ENCODE results near the gene MAPK8IP3.
A peak's percentile ranks its signal among the peaks of the same experiment; 100 is the strongest.

The MAPK8IP3 gene, protein sequence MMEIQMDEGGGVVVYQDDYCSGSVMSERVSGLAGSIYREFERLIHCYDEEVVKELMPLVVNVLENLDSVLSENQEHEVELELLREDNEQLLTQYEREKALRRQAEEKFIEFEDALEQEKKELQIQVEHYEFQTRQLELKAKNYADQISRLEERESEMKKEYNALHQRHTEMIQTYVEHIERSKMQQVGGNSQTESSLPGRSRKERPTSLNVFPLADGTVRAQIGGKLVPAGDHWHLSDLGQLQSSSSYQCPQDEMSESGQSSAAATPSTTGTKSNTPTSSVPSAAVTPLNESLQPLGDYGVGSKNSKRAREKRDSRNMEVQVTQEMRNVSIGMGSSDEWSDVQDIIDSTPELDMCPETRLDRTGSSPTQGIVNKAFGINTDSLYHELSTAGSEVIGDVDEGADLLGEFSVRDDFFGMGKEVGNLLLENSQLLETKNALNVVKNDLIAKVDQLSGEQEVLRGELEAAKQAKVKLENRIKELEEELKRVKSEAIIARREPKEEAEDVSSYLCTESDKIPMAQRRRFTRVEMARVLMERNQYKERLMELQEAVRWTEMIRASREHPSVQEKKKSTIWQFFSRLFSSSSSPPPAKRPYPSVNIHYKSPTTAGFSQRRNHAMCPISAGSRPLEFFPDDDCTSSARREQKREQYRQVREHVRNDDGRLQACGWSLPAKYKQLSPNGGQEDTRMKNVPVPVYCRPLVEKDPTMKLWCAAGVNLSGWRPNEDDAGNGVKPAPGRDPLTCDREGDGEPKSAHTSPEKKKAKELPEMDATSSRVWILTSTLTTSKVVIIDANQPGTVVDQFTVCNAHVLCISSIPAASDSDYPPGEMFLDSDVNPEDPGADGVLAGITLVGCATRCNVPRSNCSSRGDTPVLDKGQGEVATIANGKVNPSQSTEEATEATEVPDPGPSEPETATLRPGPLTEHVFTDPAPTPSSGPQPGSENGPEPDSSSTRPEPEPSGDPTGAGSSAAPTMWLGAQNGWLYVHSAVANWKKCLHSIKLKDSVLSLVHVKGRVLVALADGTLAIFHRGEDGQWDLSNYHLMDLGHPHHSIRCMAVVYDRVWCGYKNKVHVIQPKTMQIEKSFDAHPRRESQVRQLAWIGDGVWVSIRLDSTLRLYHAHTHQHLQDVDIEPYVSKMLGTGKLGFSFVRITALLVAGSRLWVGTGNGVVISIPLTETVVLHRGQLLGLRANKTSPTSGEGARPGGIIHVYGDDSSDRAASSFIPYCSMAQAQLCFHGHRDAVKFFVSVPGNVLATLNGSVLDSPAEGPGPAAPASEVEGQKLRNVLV (N-terminal part only)

DNA sequence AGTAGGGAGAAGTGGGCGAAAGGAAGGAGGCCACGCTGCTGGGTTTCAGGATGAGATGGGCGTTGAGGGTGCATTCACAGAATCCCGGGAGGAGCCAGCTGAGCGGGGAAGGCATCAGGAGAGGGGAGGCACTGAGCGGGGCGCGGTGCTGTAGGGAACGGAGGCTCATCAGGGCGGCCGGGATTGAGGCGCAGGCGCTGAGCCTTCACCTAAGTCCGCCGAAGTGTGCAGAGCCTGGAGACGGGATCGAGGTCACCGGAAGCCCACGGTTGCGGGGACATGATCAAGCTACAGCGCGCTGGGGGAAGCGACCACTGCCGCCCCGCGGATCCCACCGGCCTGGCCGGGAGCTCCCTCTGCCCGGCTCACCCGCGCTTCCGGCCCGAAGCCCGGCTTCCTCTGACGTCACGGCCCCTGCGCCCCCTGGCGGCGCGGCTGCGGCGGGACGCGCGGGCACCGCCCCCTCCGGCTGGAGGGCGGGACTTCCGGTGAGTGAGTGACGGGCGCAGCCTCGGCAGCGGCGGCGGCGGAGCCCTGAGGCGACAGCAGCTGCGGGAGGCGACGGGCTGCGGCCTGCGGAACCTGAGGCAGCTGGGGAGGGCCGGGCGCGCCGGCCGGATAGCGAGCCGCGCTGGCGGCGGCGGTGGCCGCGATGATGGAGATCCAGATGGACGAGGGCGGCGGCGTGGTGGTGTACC lies at the start of gene MAPK8IP3:
Gene MAPK8IP3 (plus strand): TSS at position 508 of the 698 bp plus-strand sequence. CDS start 145 bp downstream, at position 653.
- DNase-seq = peak; percentile 54

DNA sequence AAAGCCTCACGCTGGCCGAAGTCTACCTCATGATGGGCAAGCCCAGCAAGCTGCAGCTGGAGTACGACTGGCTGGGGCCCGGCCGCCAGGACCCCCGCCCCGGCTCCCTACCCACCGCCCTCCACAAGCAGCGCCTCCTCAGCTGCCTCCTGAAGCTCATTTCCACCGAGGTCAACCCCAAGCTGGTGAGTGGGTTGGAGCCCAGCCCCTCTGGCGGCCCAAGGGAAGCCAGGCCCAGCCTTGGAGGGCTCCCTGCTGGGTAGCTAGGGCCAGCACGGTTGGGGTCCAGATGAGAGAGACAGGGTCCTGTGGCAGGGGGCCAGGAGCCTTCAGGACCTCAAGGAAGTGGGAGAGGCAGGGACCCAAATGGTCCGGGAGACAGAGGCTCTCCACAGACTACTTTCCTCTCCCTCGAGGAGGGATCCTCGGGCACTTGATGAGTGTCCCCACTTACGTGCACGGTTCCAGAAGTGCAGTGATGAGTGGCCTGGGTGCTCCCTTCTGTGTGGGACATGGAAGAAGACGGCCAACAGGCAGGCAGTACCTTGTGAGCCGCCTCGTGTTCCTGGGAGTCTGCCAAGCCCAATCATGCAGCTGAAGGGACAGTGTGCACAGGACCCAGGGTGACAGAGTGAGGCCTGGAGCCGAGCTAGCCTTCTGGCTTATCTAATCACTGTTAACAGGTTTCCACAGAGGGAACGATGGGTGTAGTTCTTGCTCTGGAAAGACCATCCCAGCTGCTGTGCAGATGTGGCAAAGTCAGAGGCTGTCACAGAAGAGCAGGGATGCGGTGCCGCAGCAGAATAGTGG lies 49.0 kb upstream of the MAPK8IP3 start:
- DNase-seq = no peak

DNA sequence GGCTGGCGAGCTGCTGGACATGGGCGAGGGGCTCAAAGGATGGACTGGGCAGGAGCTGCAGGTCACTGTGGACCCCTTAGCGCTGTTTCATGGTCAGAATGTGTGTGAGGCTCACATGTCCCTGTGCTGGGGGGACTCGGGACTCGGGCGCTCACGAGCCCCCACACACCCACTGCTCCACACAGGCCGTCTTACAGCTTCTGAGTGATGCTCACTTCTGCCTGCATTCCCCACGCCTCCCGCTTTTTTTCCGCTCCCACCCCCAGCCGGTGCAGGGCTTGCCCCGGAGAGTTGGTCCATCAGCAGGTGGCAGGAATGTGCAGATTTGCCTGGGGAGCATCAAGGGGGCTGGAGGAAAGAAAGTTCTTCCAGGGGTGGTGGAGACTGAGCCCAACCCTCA lies 48.2 kb upstream of the MAPK8IP3 start:
- no peak for DNase-seq

DNA sequence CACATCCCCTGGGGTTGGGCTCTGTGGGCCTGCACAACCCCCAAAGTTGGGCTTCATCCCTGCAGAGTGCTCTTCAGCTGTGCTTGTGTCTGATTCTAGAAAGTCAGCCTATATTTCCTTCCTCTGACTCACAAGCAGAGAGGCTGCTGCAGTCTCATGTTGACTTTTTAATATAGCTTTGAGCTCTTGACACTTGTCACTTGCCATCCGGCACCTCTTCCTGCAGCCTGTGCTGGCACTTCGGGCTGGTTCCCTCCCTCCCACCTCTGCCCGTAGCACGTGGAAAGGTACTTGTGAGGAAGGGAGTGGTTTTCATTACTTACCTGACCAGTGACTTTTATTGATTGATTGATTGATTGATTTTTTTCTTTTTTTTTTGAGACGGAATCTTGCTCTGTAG lies 47.0 kb upstream of the MAPK8IP3 start:
- no peak for DNase-seq

DNA sequence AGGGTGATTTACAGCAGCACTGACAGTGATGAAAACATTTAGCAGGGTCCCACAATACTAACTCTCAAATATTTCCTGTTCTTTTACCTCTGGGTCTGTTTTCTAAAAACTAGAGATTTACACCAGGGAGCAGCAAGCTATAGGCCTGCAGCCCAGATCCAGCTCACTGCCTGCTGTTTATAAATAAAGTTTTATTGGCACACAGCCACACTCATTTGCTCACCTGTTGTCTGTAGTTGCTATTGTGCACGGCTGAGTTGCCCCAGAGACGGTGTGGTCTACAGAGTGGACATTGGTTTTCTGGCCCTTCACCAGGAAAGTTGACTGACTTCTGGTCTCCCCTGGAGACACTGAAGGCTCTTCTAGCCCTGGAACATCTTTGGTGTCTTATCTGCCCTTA lies 44.2 kb upstream of the MAPK8IP3 start:
- no peak for DNase-seq

DNA sequence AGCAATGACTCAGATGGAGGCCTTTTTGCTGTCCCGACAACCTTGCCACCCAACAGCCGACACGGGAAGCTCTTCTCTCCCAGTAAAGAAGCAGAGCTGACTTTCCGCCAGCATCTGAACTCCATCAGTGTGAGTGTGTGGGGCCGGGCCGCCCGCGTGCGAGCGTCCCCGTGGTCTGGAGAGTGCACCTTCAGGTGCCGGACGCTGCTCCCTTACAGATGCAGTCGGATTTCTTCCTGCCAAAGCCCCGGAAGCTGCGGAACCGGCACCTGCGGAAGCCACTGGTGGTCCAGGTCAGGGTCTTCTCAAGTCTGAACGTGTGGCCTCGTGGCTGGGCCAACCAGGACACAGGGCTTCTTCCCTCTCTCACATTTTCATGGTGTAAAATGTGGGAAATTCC lies 43.5 kb upstream of the MAPK8IP3 start:
- DNase-seq = no peak

DNA sequence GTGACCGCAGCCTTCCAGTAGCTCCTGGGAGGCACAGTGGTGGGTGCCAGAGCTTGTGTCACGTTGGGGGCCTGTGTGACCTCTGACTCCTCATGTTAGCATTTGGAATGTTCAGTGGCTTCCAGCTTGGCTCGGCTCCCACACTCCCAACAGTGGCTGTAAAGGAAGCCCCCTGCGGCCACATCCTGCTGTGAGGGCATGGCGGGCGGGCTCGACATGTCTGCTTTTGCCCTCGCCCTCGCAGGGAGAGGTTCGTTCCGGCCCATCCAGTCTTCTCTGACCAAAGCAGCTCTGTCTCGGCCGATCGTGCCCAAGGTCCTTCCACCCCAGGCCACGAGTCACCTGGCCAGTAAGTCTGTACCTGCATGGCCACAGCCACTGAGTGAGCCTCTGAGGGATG lies 40.2 kb upstream of the MAPK8IP3 start:
- no peak for DNase-seq

DNA sequence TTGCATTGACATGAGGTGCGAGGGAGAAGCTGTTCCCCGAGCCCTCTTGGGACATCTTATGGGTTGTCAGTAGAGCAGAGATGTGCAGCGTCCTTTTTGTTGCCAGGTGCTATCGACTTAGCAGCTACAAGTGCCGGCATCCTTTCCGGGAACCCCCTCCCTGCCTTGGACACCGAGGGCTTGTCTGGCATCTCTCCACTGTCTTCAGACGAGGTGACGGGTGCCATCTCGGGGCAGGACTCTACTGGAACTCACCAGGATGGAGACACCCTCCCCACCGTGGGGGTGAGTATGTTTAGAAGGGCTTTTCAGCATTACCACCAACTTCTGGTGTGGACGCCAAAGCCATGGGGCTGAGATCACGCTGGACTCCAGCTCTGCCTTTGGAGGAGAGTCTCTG lies 39.7 kb upstream of the MAPK8IP3 start:
- no peak for DNase-seq

DNA sequence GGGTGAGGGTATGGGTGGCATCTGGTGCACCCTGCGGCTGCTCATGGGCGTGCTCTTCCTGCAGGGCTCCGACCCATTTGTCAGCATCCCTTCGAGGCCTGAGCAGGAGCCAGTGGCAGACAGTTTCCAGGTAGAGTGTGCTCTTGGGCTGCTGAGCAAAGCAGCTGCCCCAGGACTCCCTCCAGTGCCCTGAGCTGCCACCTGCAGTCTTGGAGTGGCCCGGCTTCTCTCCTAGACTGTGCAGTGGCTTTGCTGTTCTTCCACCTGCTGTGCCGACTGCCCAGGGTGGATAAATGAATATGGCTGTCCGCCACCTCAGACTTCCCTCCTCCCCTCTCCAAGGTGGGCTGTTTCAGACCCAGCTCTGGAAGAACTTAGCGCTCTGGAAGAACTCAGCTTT lies 38.7 kb upstream of the MAPK8IP3 start:
- DNase-seq = no peak

DNA sequence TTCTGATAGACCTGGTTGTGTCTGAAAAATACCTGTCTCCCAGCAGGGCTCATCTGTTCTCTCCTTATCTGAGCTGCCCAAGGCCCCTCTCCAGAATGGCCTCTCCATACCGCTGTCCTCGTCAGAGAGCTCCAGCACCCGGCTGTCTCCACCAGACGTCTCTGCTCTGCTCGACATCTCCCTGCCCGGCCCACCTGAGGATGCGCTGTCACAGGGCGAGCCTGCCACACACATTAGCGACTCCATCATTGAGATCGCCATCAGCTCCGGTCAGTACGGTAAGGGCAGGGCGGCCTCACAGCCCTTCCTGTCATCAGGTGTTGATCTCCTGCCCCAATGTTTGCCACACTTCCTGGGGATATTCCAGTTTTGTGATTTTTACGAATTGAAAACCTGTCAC lies 38.1 kb upstream of the MAPK8IP3 start:
- DNase-seq = no peak

DNA sequence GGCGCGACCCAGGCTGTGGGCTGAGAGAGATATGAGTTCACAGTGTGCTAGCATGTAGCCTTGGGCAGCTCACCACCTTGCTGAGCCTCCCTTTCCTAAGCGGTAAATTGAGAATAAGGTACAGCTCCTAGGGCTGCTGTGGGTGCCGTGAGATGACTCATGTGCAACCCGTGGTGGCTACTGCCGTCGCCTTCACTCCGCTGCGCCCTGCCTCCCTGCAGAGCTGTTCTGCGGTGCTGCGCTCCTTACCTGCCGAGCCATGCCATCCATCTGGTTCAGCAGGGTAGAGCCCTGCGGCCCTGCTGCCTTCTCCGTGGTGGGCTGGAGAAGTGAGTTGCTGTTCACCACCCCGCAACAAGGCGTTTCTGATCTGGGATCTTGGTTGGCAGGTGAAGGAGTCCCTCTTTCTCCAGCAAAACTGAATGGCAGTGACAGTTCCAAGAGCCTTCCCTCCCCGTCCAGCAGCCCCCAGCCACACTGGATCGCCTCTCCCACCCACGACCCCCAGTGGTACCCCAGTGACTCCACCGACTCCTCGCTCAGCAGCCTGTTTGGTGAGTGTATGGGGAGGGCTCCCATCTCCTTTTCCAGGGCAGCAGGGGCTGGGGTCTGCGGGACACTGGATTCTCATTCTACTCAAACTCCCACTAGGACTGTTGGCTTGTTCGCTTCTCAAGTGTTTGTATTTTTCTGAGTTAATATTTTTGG lies 37.2 kb upstream of the MAPK8IP3 start:
- DNase-seq = no peak

DNA sequence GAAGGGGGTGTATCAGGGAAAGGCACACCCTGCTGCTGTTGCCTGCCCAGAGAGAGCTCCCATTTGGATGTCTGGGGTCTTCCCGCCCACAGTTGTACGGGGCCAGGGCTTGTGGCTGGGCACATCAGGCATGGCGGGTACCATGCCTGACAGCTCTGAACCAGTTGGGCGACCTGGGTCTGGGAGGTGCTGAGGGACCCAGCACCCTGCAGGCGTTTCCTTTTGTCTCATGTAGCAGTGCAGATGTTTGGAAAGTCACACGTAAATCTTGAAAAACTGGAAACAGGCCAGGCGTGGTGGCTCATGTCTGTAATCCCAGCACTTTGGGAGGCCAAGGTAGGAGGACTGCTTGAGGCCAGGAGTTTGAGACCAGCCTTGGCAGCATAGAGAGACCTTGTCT lies 36.3 kb upstream of the MAPK8IP3 start:
- no peak for DNase-seq

DNA sequence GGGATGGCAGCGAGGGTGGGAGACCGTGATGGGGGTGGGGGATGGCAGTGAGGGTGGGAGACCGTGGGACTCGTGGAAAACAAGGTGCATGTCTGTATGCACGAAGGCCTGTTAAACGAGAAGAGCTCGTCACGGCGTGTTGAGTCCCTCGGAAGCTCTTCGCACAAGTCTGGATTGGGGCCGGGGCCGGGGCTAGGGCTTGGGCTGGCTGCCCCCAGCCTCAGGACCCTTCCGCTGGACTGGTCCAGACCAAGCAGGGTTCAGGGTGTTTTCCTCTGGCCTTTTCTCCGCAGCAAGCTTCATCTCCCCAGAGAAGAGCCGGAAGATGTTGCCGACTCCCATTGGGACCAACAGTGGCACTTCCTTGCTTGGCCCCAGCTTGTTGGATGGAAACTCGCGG lies 35.6 kb upstream of the MAPK8IP3 start:
- DNase-seq = no peak

DNA sequence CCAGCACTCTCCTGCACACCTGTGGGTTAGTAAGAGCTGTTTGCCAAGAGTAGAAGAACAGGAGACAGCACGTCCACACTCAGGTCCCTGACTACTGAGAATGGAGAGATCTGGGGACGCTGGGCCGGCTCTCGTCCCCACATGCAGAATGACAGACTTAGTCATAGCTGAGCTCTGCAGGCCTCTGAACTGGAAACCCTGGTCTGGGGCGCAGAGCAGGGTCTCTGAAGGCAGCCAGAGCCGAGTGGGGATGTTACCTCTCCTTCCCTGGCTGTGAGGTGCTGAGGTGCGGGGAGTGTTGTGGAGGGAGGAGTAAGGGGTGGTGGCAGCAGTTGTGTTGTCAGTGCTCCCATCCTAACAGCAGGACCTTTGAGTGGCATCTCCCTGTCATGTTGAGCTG lies 35.1 kb upstream of the MAPK8IP3 start:
- no peak for DNase-seq

DNA sequence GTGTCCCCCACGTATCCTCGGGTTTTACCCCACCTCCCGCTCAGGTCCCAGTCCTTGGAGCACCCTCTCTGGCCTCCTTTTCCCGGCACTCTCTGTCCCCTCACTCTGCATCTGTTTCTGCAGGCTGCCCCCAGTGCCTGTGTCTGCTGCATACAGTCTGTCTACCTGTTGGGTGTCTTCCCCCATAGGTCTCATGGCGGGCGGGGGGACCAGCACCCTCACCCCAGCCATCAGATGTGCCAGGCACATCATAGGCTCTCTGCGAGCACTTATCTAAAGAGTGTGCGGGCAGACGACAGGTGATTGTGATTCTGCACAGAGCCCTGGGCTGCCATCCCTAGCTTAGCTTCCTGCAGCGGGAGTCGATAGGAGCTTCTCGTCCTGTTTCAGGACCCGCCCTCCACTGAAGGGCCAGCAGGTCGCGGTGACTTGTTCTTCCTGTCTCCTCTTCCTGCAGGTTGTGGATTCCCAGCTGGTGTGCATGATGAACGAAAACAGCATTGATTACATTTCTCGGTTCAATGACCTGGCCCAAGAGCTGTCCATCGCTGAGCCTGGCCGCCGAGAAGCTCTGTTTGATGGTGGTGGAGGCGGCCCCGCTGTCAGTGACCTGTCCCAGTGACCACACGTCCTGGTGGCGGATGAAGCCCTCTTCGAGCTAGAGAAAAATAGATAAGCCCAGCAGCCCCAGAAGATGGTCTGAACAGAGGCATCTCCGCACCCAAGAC lies 32.4 kb upstream of the MAPK8IP3 start:
- no peak for DNase-seq

DNA sequence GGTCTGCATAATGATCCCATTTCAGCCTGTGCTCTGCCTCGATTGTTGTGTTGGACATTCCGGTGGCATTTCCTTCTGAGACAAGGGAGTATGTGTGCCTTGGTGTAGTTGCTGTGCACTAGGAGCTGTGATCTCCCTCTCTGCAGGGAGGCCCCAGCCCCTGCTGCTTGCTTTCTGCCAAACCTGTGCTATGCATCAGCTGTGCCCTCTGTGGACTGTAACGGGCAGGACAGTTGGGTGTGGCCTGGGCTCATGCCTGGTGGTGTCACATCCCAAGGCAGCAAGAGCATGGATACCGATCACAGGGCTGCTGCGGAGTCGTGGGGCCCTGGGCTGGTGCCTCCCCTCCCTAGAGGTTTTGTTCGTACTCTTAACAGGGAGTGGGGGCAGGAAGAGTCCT lies 31.7 kb upstream of the MAPK8IP3 start:
- no peak for DNase-seq

DNA sequence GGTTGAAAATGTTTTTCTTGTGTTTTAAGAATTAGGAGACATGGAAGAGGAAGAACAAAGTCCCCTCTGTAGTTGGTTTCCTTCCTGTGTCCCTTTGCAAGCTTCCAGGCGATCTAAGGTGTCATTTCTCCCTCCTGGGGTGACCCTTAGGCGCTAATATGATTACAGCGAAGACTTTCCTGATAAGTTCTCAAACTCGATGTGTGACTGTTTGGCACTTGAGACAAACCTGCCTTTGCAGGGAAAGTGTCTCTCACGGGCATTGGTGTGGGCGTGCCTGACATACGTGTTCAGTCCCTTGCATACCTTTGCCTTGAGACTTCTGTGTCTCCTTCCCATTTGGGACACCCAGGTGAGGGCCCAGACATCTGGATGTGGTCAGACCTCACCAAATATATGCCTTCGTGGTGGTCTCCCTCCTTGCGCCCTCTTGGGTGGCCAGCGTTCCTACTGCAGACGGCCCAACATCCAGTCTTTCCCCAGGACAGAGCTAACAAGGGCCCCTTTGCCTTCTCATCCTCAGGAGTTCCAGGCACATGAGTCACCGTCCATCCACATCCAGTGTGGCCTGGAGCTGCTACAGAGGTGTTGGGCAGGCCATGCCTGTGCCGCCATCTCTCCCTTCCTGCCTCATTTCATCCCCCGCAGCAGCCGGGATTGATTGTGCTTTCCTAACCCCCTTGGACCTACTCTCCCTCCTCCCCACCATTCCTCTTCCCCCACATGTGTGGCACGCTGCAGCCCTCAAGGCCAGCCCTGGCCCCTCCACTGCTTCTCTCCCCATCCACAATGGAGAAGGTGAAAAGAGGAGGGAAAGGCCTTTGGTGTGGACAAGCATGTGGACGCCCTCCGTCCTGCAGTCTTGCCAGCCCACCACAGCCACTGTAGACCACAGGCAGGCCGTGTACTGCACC lies 31.0 kb upstream of the MAPK8IP3 start:
- no peak for DNase-seq

DNA sequence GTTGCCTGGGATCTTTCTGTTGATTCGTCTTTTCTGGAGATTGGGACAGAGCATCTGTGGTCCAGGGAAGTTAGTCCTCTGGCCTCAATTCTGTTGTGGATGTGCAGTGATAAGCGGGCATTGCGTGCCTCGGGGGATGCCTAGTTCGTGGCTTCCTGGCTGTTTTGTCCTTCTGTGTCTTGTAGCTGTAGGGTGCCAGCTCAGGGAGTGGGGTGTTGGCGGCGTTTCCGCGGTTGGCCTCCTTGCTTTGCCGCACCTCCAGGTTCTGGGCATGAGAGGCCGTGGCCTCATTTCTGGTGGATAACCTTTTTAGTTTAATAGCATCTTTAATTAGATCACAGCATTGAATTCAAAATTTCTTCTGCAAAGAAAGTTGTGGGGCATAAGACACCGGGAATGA lies 29.3 kb upstream of the MAPK8IP3 start:
- no peak for DNase-seq

DNA sequence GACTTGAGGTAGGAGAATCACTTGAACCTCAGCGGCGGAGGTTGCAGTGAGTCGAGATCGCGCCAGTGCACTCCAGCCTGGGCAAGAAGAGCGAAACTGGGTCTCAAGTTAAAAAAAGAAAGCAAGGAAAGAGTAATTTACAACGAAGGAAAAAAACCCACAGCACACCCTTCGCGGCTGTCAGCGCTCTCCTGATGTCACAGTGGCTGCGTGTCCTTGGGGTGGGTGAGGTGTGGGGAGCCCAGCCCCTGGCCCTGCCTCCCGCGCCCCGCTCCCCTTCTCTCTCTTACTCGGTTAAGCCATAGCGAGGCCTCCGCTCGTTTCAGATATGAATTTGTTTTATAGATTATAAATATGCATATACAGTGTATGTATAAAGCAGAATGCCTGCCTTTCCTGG lies 28.7 kb upstream of the MAPK8IP3 start:
- DNase-seq = no peak

All from NCI-H1105 (cell line).